Endothelial cell of umbilical vein (primary cell): ENCODE results near the gene SNX9. TPM values are rescaled to one million over a fixed set of nuclear protein-coding genes. Genes with fewer than 3 reads are reported as not detected.

Experiments used
- BruUV-seq: library from RNA; stranded (reverse); fragments of 400-500 nt; replicated peaks from 2 replicates; lab custom pipeline; 2021; lab: Mats Ljungman, UMichigan
- CTCF ChIA-PET: fragments of 300-600, 350-600 bp; sonication (Branson Sonifier 250); formaldehyde crosslinking; loops from one replicate; lab custom pipeline; 2021; ENCODE audit warnings: antibody characterized with exemption, inconsistent platforms; lab: Charles Lee
- POLR2A ChIA-PET: fragments of 300-600, 350-600 bp; sonication (Branson Sonifier 250); formaldehyde crosslinking; loops from one replicate; lab custom pipeline; 2021; ENCODE audit warnings: antibody characterized with exemption, inconsistent platforms; lab: Charles Lee
- DNase-seq: peaks from one replicate; pipeline ENCODE4 v3.0.0-alpha.2; 2011; ENCODE audit warnings: low read depth, low spot score
- FAIRE-seq: peaks from 2 replicates; lab custom pipeline; 2011; peaks lifted over from hg19 to GRCh38; lab: Jason Lieb, UNC
- H2AFZ ChIP-seq: 2 replicates; pipeline ENCODE4 v1.6.0; 2012; ENCODE audit warnings: low read depth, low read length, control low read depth, inconsistent platforms
- H3K27ac ChIP-seq: 2 replicates; pipeline ENCODE4 v1.5.1; 2011; ENCODE audit warnings: low read depth, mild to moderate bottlenecking, control low read depth, low read length, moderate library complexity; ENCODE audit not compliant: insufficient read depth
- H3K27me3 ChIP-seq, 2 experiments: 2 replicates each; pipeline versions ENCODE4 v1.6.0 to v1.6.1; 2011; ENCODE audit warnings: low read length in 2 of 2, mixed read lengths in 1 of 2; ENCODE audit not compliant: control insufficient read depth in 2 of 2, insufficient read depth in 2 of 2
- H3K36me3 ChIP-seq, 2 experiments: 2 replicates in 1 of 2; 3 replicates in 1 of 2; pipeline ENCODE4 v1.5.1; 2011; ENCODE audit warnings: low read length in 2 of 2, mild to moderate bottlenecking in 1 of 2, moderate library complexity in 1 of 2; ENCODE audit not compliant: control insufficient read depth in 2 of 2, insufficient read depth in 2 of 2; ENCODE audit errors: extremely low read depth in 1 of 2
- H3K4me1 ChIP-seq: 3 replicates; pipeline ENCODE4 v1.5.1; 2011; ENCODE audit warnings: mild to moderate bottlenecking, low read length; ENCODE audit not compliant: control insufficient read depth, insufficient read depth; ENCODE audit errors: extremely low read depth
- H3K4me2 ChIP-seq: 2 replicates; pipeline ENCODE4 v1.6.1; 2011; ENCODE audit warnings: low read length, control low read depth, mixed read lengths; ENCODE audit not compliant: insufficient read depth
- H3K4me3 ChIP-seq, 3 experiments: fragments of 200-600 bp in 1 of 3; sonication (generic), shearing (Covaris generic) in 1 of 3; replicated peaks in 1 of 3; 2 replicates each; pipeline ENCODE4 v1.5.1; 2011 to 2016; ENCODE audit warnings: control low read depth in 3 of 3, low read length in 3 of 3, mild to moderate bottlenecking in 2 of 3, inconsistent platforms in 1 of 3, low read depth in 1 of 3, moderate library complexity in 1 of 3; ENCODE audit not compliant: insufficient read depth in 1 of 3
- H3K79me2 ChIP-seq: 2 replicates; pipeline ENCODE4 v1.6.0; 2012; ENCODE audit warnings: low read length, inconsistent platforms; ENCODE audit not compliant: control insufficient read depth, insufficient read depth
- H3K9ac ChIP-seq: replicated peaks from 2 replicates; pipeline ENCODE3; 2011; ENCODE audit warnings: low read length, control low read depth; ENCODE audit not compliant: insufficient read depth; ENCODE audit errors: extremely low read depth
- H3K9me1 ChIP-seq: replicated peaks from 3 replicates; pipeline ENCODE4 v1.6.0; 2011; ENCODE audit warnings: mild to moderate bottlenecking, low read length; ENCODE audit not compliant: control insufficient read depth, insufficient read depth; ENCODE audit errors: extremely low read depth
- H3K9me3 ChIP-seq: replicated peaks from 2 replicates; pipeline ENCODE4 v1.5.1; 2012; ENCODE audit warnings: low read length, inconsistent platforms; ENCODE audit not compliant: control insufficient read depth, insufficient read depth
- H4K20me1 ChIP-seq: replicated peaks from 2 replicates; pipeline ENCODE3; 2011; ENCODE audit warnings: mild to moderate bottlenecking, low read length; ENCODE audit not compliant: control insufficient read depth, insufficient read depth; ENCODE audit errors: extremely low read depth
- CTCF ChIP-seq, 2 donors: IDR thresholded peaks; 1 replicate in 1 of 2; 2 replicates in 1 of 2; pipeline ENCODE4 v1.5.1; 2011; ENCODE audit warnings: low read length in 2 of 2, mild to moderate bottlenecking in 2 of 2, moderate library complexity in 2 of 2, control low read depth in 1 of 2, inconsistent platforms in 1 of 2, low read depth in 1 of 2; ENCODE audit not compliant: insufficient read depth in 1 of 2; ENCODE audit errors: extremely low read depth in 1 of 2
- EZH2 ChIP-seq: IDR thresholded peaks from 2 replicates; pipeline ENCODE4 v1.6.1; 2012; ENCODE audit warnings: borderline replicate concordance, low read depth, mild to moderate bottlenecking, moderate library complexity, low read length, inconsistent platforms; ENCODE audit not compliant: severe bottlenecking
- FOS ChIP-seq: IDR thresholded peaks from 2 replicates; pipeline ENCODE4 v1.6.1; 2011; ENCODE audit warnings: mild to moderate bottlenecking, low read length, moderate library complexity, borderline replicate concordance; ENCODE audit not compliant: insufficient read depth
- GATA2 ChIP-seq: IDR thresholded peaks from 2 replicates; pipeline ENCODE4 v1.7.0; 2011; ENCODE audit warnings: low read depth, mild to moderate bottlenecking, moderate library complexity, mixed read lengths, low read length; ENCODE audit not compliant: insufficient read length, insufficient read depth
- JUN ChIP-seq: IDR thresholded peaks from 2 replicates; pipeline ENCODE4 v1.6.1; 2011; ENCODE audit warnings: borderline replicate concordance, low read depth; ENCODE audit not compliant: insufficient read length, insufficient read depth
- MYC ChIP-seq: IDR thresholded peaks from one replicate; pipeline ENCODE4 v1.6.1; 2011; ENCODE audit warnings: mild to moderate bottlenecking, low read depth, low read length
- POLR2A ChIP-seq: IDR thresholded peaks from 2 replicates; pipeline ENCODE4 v1.6.1; 2012; ENCODE audit warnings: low read depth, mild to moderate bottlenecking, control low read depth, low read length
- POLR2AphosphoS5 ChIP-seq: IDR thresholded peaks from 2 replicates; pipeline ENCODE4 v1.6.1; 2012; ENCODE audit warnings: low read depth, mild to moderate bottlenecking, control low read depth, low read length, moderate library complexity; ENCODE audit not compliant: insufficient read depth
- dilution Hi-C: fragments of 300-500 bp; cut with MboI; formaldehyde crosslinking; loops from one replicate; pipeline ENCODE4 v1.15.0; 2019; ENCODE audit warnings: low sequenced_read_pairs; ENCODE audit not compliant: extremely low pct_ligation_motif_present
- intact Hi-C: fragments of 100-400 bp; cut with micrococcal nuclease; formaldehyde crosslinking; loops from one replicate; pipeline ENCODE4 v1.10.0; 2022
- polyA plus RNA-seq, 4 experiments: library from polyadenylated mRNA; depleted of rRNA in 3 of 4; stranded (reverse) in 3 of 4; unstranded in 1 of 4; fragments of >200 nt; gene quantifications; 2 replicates each; pipeline versions ENCODE4 v1.2.1 to v1.2.3, GENCODE V29; 2011 to 2012; ENCODE audit warnings: missing spikeins in 1 of 4
- total RNA-seq: library from RNA; stranded (reverse); gene quantifications from 2 replicates; pipeline ENCODE4 v1.2.3, GENCODE V29; 2021
- TF ChIP-seq, protein P1 (sequence below): IDR thresholded peaks from 2 replicates; pipeline ENCODE4 v1.6.1; 2011; ENCODE audit not compliant: insufficient read depth, insufficient read length

The SNX9 gene
- total and polyA plus RNA-seq, 2 donors (not counting 3 experiments of a cell fraction or from before 2014, with no cell fraction given) = 27.5 to 54.5 TPM

DNA sequence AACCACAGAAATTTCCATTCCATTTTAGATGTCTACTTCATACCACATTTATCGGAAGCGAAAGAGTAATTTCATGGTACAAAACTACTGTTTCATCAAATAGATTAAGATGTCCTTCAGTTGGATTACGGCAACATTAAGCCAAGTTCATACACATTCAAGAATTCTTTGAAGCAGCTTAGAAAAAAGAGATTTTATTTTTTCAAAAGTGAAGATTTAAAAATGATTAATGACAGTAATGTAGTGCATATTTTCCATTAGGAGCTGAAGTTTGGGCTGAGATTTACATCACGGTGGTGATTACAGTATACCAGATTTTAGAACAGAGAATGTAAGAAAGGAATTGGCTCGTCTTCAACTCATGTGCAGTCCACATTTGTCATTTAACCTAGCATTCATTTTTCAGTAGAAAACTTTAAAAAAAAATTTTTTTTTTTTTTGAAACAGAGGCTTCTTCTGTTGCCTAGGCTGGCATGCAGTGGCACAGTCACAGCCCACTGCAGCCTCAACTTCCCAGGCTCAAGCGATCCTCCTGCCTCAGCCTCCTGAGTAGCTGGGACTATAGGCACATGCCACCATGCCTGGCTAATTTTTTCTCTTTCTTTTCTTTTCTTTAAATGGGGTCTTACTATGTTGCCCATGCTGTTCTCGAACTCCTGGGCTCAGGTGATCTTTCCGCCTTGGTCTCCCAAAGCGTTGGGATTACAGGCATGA is 160.5 kb downstream of the SNX9 start:
- Histone ChIP-seq H3K36me3 (no peaks in the 10 kb centered on the region), H3K27me3 (no peaks in the 10 kb centered on the region), H3K4me2 (peak overlapping the region; percentile 93), H3K79me2 (peaks cover 67% of the 10 kb centered on the region), H3K9me3 (no peaks in the 10 kb centered on the region), H3K27ac (peak overlapping the region; percentile 85), H3K9ac (peak overlapping the region; percentile 96), H3K9me1 (no peaks in the 10 kb centered on the region), H4K20me1 (no peaks in the 10 kb centered on the region), H3K4me1 (peaks cover 21% of the 10 kb centered on the region), H2AFZ (no peak overlapping the region), H3K4me3 (peak overlapping the region; percentile 59 to 91 (median 87))
- no TSS peak for BruUV-seq
- ChIA-PET CTCF (interaction anchor here (0.8 to 4.7 kb wide), 19 partner anchors 11 to 88 kb away, joined by 3 to 82 read pairs (median 8); no protein-coding TSS in a partner anchor), POLR2A (interaction anchor here (1.2 kb wide), 1 partner anchor 86 kb away, joined by 3 read pairs; no protein-coding TSS in a partner anchor)
- FAIRE-seq = no peak
- DNase-seq = no peak
- dilution Hi-C loops (no loop called here), intact Hi-C loops (loop anchor here (5.0 kb wide), 1 partner anchor 221 kb away; no protein-coding TSS in a partner anchor)
- TF ChIP-seq GATA2 = no peak
- no peak for TF ChIP-seq CTCF (IDR thresholded peaks at IDR 0.05; ENCODE audit: extremely low read depth in 1 of 2, insufficient read depth in 1 of 2, low read depth in 1 of 2, low read length in 2 of 2)
- no peak for TF ChIP-seq POLR2A
- TF ChIP-seq JUN = no peak
- TF ChIP-seq, protein P1, sequence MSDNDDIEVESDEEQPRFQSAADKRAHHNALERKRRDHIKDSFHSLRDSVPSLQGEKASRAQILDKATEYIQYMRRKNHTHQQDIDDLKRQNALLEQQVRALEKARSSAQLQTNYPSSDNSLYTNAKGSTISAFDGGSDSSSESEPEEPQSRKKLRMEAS = no peak
- TF ChIP-seq FOS = no peak
- TF ChIP-seq EZH2 = no peak
- TF ChIP-seq POLR2AphosphoS5 = no peak
- TF ChIP-seq MYC = no peak
